ENCODE results near the gene LUC7L3. TPM values are rescaled to one million over a fixed set of nuclear protein-coding genes. Genes with fewer than 3 reads are reported as not detected.

The LUC7L3 gene
- polyA plus RNA-seq, 3 donors, result 14.6 to 49.8 (median 17.1) TPM

DNA sequence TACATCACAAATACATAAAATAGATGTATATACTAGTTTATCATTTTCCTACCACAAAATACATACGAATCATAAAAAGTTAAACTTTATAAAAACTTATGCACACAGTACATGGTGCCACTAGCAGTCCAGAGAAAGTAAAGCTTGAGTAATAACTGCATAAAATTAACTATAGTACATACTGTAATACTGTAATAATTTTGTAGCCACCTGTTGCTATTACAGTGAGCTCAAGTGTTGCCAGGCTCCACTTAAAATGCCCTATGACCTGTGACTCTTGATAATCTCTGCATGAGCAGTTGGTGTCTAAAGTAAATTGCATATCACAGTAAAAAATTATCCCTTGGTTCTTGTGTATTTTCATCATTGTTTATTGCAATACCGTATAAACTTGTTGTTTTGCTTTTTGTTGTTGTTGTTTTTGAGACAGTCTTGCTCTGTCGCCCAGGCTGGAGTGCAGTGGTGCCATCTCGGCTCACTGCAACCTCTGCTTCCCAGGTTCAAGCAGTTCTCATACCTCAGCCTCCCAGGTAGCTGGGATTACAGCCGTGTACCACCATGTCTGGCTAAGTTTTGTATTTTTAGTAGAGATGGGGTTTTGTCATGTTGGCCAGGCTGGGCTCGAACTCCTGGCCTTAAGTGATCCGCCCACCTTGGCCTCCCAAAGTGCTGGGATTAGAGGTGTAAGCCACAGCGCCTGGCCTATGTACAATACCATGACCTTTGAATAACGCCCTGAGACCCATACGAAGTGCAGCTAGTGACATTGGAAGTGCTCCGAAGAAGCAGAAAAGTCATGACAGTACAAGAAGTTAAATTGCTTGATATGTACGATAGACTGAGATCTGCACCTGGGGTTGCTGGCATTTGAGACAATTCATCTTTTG is 6.6 kb downstream of the LUC7L3 start:
- Histone ChIP-seq H3K79me2 (ENCODE audit: insufficient read depth, low read length) (peaks cover 100% of the 10 kb centered on the region), H3K36me3 (replicated peaks in 1 of 2; ENCODE audit: control insufficient read depth in 1 of 2, insufficient read depth in 2 of 2, low read length in 2 of 2) (peaks cover 2 to 10% of the 10 kb centered on the region in 2 donors), H3K27me3 (ENCODE audit: control insufficient read depth in 2 of 2, insufficient read depth in 2 of 2, low read length in 2 of 2) (no peaks in the 10 kb centered on the region), H3K4me2 (replicated peaks; ENCODE audit: extremely low read depth, low read length, poor library complexity, severe bottlenecking) (no peak overlapping the region), H3K4me1 (ENCODE audit: control insufficient read depth in 1 of 2, insufficient read depth in 2 of 2, low read length in 2 of 2) (peaks cover 19 to 29% of the 10 kb centered on the region in 2 donors), H4K20me1 (ENCODE audit: insufficient read depth, low read length) (peaks cover 100% of the 10 kb centered on the region), H2AFZ (ENCODE audit: insufficient read depth, low read depth, low read length, poor library complexity, severe bottlenecking) (no peak overlapping the region), H3K9ac (ENCODE audit: insufficient read depth, low read length, poor library complexity, severe bottlenecking) (no peak overlapping the region), H3K4me3 (replicated peaks in 1 of 3; ENCODE audit: low read depth in 2 of 3, low read length in 3 of 3) (no peak overlapping the region), H3K27ac (ENCODE audit: low read depth in 1 of 2, low read length in 2 of 2) (peak overlapping the region in 1 of 2 donors; percentile 36), H3K9me3 (replicated peaks in 1 of 2; ENCODE audit: control insufficient read depth in 1 of 2, insufficient read depth in 1 of 2, low read length in 2 of 2) (no peaks in the 10 kb centered on the region)
- Mint-ChIP-seq H3K4me3 (no peak overlapping the region), H3K9me3 (no peaks in the 10 kb centered on the region), H3K27ac (peak overlapping the region in 3 of 7 donors; percentile 42 to 78 (median 50)), H3K4me1 (peaks cover 41% of the 10 kb centered on the region), H3K27me3 (ENCODE audit: low read depth in 3 of 3) (no peaks in the 10 kb centered on the region), H3K36me3 (peaks cover 7 to 8% of the 10 kb centered on the region in 2 donors)
- intact Hi-C loops (cut with micrococcal nuclease), result no loop called here
- no peak for DNase-seq
- 93% methylated on average over 8 of the region's 12 CpGs for WGBS (ENCODE audit: insufficient coverage)
- TF ChIP-seq, protein P1, sequence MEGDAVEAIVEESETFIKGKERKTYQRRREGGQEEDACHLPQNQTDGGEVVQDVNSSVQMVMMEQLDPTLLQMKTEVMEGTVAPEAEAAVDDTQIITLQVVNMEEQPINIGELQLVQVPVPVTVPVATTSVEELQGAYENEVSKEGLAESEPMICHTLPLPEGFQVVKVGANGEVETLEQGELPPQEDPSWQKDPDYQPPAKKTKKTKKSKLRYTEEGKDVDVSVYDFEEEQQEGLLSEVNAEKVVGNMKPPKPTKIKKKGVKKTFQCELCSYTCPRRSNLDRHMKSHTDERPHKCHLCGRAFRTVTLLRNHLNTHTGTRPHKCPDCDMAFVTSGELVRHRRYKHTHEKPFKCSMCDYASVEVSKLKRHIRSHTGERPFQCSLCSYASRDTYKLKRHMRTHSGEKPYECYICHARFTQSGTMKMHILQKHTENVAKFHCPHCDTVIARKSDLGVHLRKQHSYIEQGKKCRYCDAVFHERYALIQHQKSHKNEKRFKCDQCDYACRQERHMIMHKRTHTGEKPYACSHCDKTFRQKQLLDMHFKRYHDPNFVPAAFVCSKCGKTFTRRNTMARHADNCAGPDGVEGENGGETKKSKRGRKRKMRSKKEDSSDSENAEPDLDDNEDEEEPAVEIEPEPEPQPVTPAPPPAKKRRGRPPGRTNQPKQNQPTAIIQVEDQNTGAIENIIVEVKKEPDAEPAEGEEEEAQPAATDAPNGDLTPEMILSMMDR (IDR thresholded peaks at IDR 0.05), result no peak

- intact Hi-C loops (cut with micrococcal nuclease), result no loop called here
- Histone ChIP-seq H3K4me3 (replicated peaks in 1 of 3; ENCODE audit: low read depth in 2 of 3, low read length in 3 of 3) (no peak overlapping the region), H3K4me1 (ENCODE audit: control insufficient read depth in 1 of 2, insufficient read depth in 2 of 2, low read length in 2 of 2) (peaks cover 0 to 8% of the 10 kb centered on the region in 2 donors), H4K20me1 (ENCODE audit: insufficient read depth, low read length) (peaks cover 100% of the 10 kb centered on the region), H3K27me3 (ENCODE audit: control insufficient read depth in 2 of 2, insufficient read depth in 2 of 2, low read length in 2 of 2) (no peaks in the 10 kb centered on the region), H3K9me3 (replicated peaks in 1 of 2; ENCODE audit: control insufficient read depth in 1 of 2, insufficient read depth in 1 of 2, low read length in 2 of 2) (no peaks in the 10 kb centered on the region), H3K27ac (ENCODE audit: low read depth in 1 of 2, low read length in 2 of 2) (no peak overlapping the region), H3K79me2 (ENCODE audit: insufficient read depth, low read length) (peaks cover 100% of the 10 kb centered on the region), H2AFZ (ENCODE audit: insufficient read depth, low read depth, low read length, poor library complexity, severe bottlenecking) (no peak overlapping the region), H3K36me3 (replicated peaks in 1 of 2; ENCODE audit: control insufficient read depth in 1 of 2, insufficient read depth in 2 of 2, low read length in 2 of 2) (peaks cover 2 to 10% of the 10 kb centered on the region in 2 donors), H3K9ac (ENCODE audit: insufficient read depth, low read length, poor library complexity, severe bottlenecking) (no peak overlapping the region), H3K4me2 (replicated peaks; ENCODE audit: extremely low read depth, low read length, poor library complexity, severe bottlenecking) (no peak overlapping the region)
- Mint-ChIP-seq H3K9me3 (no peaks in the 10 kb centered on the region), H3K27me3 (ENCODE audit: low read depth in 3 of 3) (no peaks in the 10 kb centered on the region), H3K27ac (no peak overlapping the region), H3K4me3 (no peak overlapping the region), H3K4me1 (peaks cover 29% of the 10 kb centered on the region), H3K36me3 (peaks cover 5 to 12% of the 10 kb centered on the region in 2 donors)
- TF ChIP-seq, protein P1 (IDR thresholded peaks at IDR 0.05), result no peak
- no peak for DNase-seq
- WGBS (ENCODE audit: insufficient coverage), result no CpG with 5 or more reads among the region's 2 CpGs
These were observed 8.7 kb downstream of the LUC7L3 start for GRCh38 chr17:50728112-50728429.

Data from CD14-positive monocyte (primary cell).